Endothelial cell of umbilical vein (primary cell): ENCODE data around the gene RABEP1. TPM values are rescaled to one million over a fixed set of nuclear protein-coding genes. Genes with fewer than 3 reads are reported as not detected.
"Not testable (repeated sequence)": the region's sequence is repeated elsewhere in the genome, so short reads cannot be mapped to it uniquely, and the experiment has no call there.

Experiments
- Bru-seq: library from RNA; stranded (reverse); fragments of 400-500 nt; gene quantifications from one replicate; lab custom pipeline; 2021; lab: Mats Ljungman, UMichigan
- BruChase-seq, 2 experiments: library from RNA; stranded (reverse); fragments of 400-500 nt; gene quantifications; one replicate each; lab custom pipeline; 2021; lab: Mats Ljungman, UMichigan
- BruUV-seq: library from RNA; stranded (reverse); fragments of 400-500 nt; replicated peaks from 2 replicates; lab custom pipeline; 2021; lab: Mats Ljungman, UMichigan
- CTCF ChIA-PET: fragments of 300-600, 350-600 bp; sonication (Branson Sonifier 250); formaldehyde crosslinking; loops from one replicate; lab custom pipeline; 2021; ENCODE audit warnings: antibody characterized with exemption, inconsistent platforms; lab: Charles Lee
- POLR2A ChIA-PET: fragments of 300-600, 350-600 bp; sonication (Branson Sonifier 250); formaldehyde crosslinking; loops from one replicate; lab custom pipeline; 2021; ENCODE audit warnings: antibody characterized with exemption, inconsistent platforms; lab: Charles Lee
- DNase-seq: peaks from one replicate; pipeline ENCODE4 v3.0.0-alpha.2; 2011; ENCODE audit warnings: low read depth, low spot score
- FAIRE-seq: peaks from 2 replicates; lab custom pipeline; 2011; peaks lifted over from hg19 to GRCh38; lab: Jason Lieb, UNC
- H2AFZ ChIP-seq: 2 replicates; pipeline ENCODE4 v1.6.0; 2012; ENCODE audit warnings: low read depth, low read length, control low read depth, inconsistent platforms
- H3K27ac ChIP-seq: 2 replicates; pipeline ENCODE4 v1.5.1; 2011; ENCODE audit warnings: low read depth, mild to moderate bottlenecking, control low read depth, low read length, moderate library complexity; ENCODE audit not compliant: insufficient read depth
- H3K27me3 ChIP-seq, 2 experiments: 2 replicates each; pipeline versions ENCODE4 v1.6.0 to v1.6.1; 2011; ENCODE audit warnings: low read length in 2 of 2, mixed read lengths in 1 of 2; ENCODE audit not compliant: control insufficient read depth in 2 of 2, insufficient read depth in 2 of 2
- H3K36me3 ChIP-seq, 2 experiments: 2 replicates in 1 of 2; 3 replicates in 1 of 2; pipeline ENCODE4 v1.5.1; 2011; ENCODE audit warnings: low read length in 2 of 2, mild to moderate bottlenecking in 1 of 2, moderate library complexity in 1 of 2; ENCODE audit not compliant: control insufficient read depth in 2 of 2, insufficient read depth in 2 of 2; ENCODE audit errors: extremely low read depth in 1 of 2
- H3K4me1 ChIP-seq: 3 replicates; pipeline ENCODE4 v1.5.1; 2011; ENCODE audit warnings: mild to moderate bottlenecking, low read length; ENCODE audit not compliant: control insufficient read depth, insufficient read depth; ENCODE audit errors: extremely low read depth
- H3K4me2 ChIP-seq: 2 replicates; pipeline ENCODE4 v1.6.1; 2011; ENCODE audit warnings: low read length, control low read depth, mixed read lengths; ENCODE audit not compliant: insufficient read depth
- H3K4me3 ChIP-seq, 3 experiments: fragments of 200-600 bp in 1 of 3; sonication (generic), shearing (Covaris generic) in 1 of 3; replicated peaks in 1 of 3; 2 replicates each; pipeline ENCODE4 v1.5.1; 2011 to 2016; ENCODE audit warnings: control low read depth in 3 of 3, low read length in 3 of 3, mild to moderate bottlenecking in 2 of 3, inconsistent platforms in 1 of 3, low read depth in 1 of 3, moderate library complexity in 1 of 3; ENCODE audit not compliant: insufficient read depth in 1 of 3
- H3K79me2 ChIP-seq: 2 replicates; pipeline ENCODE4 v1.6.0; 2012; ENCODE audit warnings: low read length, inconsistent platforms; ENCODE audit not compliant: control insufficient read depth, insufficient read depth
- H3K9ac ChIP-seq: replicated peaks from 2 replicates; pipeline ENCODE3; 2011; ENCODE audit warnings: low read length, control low read depth; ENCODE audit not compliant: insufficient read depth; ENCODE audit errors: extremely low read depth
- H3K9me1 ChIP-seq: replicated peaks from 3 replicates; pipeline ENCODE4 v1.6.0; 2011; ENCODE audit warnings: mild to moderate bottlenecking, low read length; ENCODE audit not compliant: control insufficient read depth, insufficient read depth; ENCODE audit errors: extremely low read depth
- H3K9me3 ChIP-seq: replicated peaks from 2 replicates; pipeline ENCODE4 v1.5.1; 2012; ENCODE audit warnings: low read length, inconsistent platforms; ENCODE audit not compliant: control insufficient read depth, insufficient read depth
- H4K20me1 ChIP-seq: replicated peaks from 2 replicates; pipeline ENCODE3; 2011; ENCODE audit warnings: mild to moderate bottlenecking, low read length; ENCODE audit not compliant: control insufficient read depth, insufficient read depth; ENCODE audit errors: extremely low read depth
- EZH2 ChIP-seq: IDR thresholded peaks from 2 replicates; pipeline ENCODE4 v1.6.1; 2012; ENCODE audit warnings: borderline replicate concordance, low read depth, mild to moderate bottlenecking, moderate library complexity, low read length, inconsistent platforms; ENCODE audit not compliant: severe bottlenecking
- MAX ChIP-seq: IDR thresholded peaks from 2 replicates; pipeline ENCODE4 v1.6.1; 2011; ENCODE audit not compliant: insufficient read depth, insufficient read length
- POLR2A ChIP-seq: IDR thresholded peaks from 2 replicates; pipeline ENCODE4 v1.6.1; 2012; ENCODE audit warnings: low read depth, mild to moderate bottlenecking, control low read depth, low read length
- POLR2AphosphoS5 ChIP-seq: IDR thresholded peaks from 2 replicates; pipeline ENCODE4 v1.6.1; 2012; ENCODE audit warnings: low read depth, mild to moderate bottlenecking, control low read depth, low read length, moderate library complexity; ENCODE audit not compliant: insufficient read depth
- dilution Hi-C: fragments of 300-500 bp; cut with MboI; formaldehyde crosslinking; loops from one replicate; pipeline ENCODE4 v1.15.0; 2019; ENCODE audit warnings: low sequenced_read_pairs; ENCODE audit not compliant: extremely low pct_ligation_motif_present
- intact Hi-C: fragments of 100-400 bp; cut with micrococcal nuclease; formaldehyde crosslinking; loops from one replicate; pipeline ENCODE4 v1.10.0; 2022
- long read RNA-seq: library from polyadenylated mRNA; stranded (forward); transcript quantifications from one replicate; pipeline ENCODE4 v2.0.0, GENCODE V29; 2021
- polyA minus RNA-seq, 3 experiments: library from RNA; depleted of rRNA, polyadenylated mRNA; stranded (reverse); fragments of >200 nt; gene quantifications; 1 replicate in 1 of 3; 2 replicates in 2 of 3; pipeline ENCODE4 v1.2.3, GENCODE V29; 2011
- polyA plus RNA-seq, 4 experiments: library from polyadenylated mRNA; depleted of rRNA in 3 of 4; stranded (reverse) in 3 of 4; unstranded in 1 of 4; fragments of >200 nt; gene quantifications; 2 replicates each; pipeline versions ENCODE4 v1.2.1 to v1.2.3, GENCODE V29; 2011 to 2012; ENCODE audit warnings: missing spikeins in 1 of 4
- total RNA-seq: library from RNA; stranded (reverse); gene quantifications from 2 replicates; pipeline ENCODE4 v1.2.3, GENCODE V29; 2021

RABEP1 gene
- 54.8 and 55.3 TPM in 2 replicates for total RNA-seq
- 8.9 and 10.1 TPM in 2 replicates for polyA plus RNA-seq
- polyA plus RNA-seq (2011; cell fraction: cytosol; rRNA removed), result 16.4 and 16.8 TPM in 2 replicates
- 30.4 and 33.1 TPM in 2 replicates for polyA plus RNA-seq (2011; cell fraction: nucleus; rRNA removed)
- 46.0 and 53.1 TPM in 2 replicates for polyA plus RNA-seq (2012)
- polyA minus RNA-seq, result 54.2 and 59.0 TPM in 2 replicates
- 26.2 TPM for polyA minus RNA-seq (2011; cell fraction: cytosol; rRNA and poly(A)+ RNA removed)
- polyA minus RNA-seq (2011; cell fraction: nucleus; rRNA and poly(A)+ RNA removed), result 33.3 and 38.3 TPM in 2 replicates
- Bru-seq, nascent RNA, result percentile 84 among the genes with signal in this experiment
- percentile 84 among the genes with signal in this experiment for BruChase-seq, experiment 1, labeled RNA remaining after a 6-hour chase
- BruChase-seq, experiment 2, labeled RNA remaining after a 2-hour chase, result percentile 83 among the genes with signal in this experiment
- long read RNA-seq, full-length matches to known transcripts, result 56 of 117 reads
- long read RNA-seq, partial matches to known transcripts, result 20 of 117 reads
- long read RNA-seq, other reads (novel, unspliced or antisense), result 41 of 117 reads

DNA sequence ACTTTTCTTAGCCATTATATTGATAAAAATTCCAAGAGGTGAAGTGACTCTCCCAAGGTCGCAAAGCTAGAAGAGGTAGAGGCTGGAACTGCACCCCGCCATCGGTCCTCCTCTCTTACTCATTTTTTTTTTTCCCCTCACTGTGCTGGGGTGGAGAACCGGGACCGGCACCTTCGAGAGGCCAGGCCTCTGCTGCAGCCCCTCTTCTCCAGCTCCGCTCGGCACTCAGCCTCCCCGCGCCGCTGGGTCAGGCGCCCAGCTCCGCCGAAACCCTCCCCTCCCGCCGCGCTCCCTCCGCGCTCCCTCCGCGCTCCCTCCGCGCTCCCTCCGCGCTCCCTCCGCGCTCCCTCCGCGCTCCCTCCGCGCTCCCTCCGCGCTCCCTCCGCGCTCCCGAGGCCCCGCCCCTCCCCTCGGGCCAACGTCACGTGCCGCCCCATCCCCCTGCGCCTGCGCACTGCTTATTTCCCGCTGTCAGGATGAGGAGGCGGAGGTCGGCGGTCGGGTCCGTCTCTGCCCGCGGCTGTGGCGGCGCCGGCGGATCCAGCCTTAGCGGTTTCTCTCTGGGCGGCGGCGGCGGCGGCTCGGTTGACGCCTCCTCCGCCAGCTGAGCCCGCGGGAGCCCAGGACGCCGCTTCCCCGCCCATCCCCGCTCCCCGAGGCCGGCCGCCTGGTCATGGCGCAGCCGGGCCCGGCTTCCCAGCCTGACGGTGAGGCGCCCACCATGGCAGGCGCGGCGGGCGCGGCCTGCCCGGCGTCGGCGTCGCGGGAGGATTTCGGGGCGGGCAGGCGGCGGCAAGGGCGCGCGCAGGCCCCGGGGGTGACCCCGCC lies at the start of gene RABEP1:
RABEP1 (plus strand) TSS at position 471 of the 828 bp plus-strand sequence; CDS start at position 674, 203 bp downstream.
- H4K20me1 ChIP-seq, result no peaks in the 10 kb centered on the region
- H3K4me1 ChIP-seq, result peaks cover 25% of the 10 kb centered on the region
- no peaks in the 10 kb centered on the region for H3K36me3 ChIP-seq
- no peaks in the 10 kb centered on the region for H3K9me3 ChIP-seq
- ChIA-PET POLR2A (interaction anchor here (0.6 kb wide), 1 partner anchor 71 kb away, joined by 3 read pairs; no protein-coding TSS in a partner anchor), CTCF (interaction anchor here (0.9 to 1.1 kb wide), 2 partner anchors 16 to 25 kb away, joined by 4 to 7 read pairs; no protein-coding TSS in a partner anchor)
- H3K27me3 ChIP-seq, result peaks cover 0 to 2% of the 10 kb centered on the region in 2 experiments
- TF ChIP-seq POLR2AphosphoS5, result peak; percentile 75
- TF ChIP-seq MAX, result peak; percentile 91
- TF ChIP-seq POLR2A, result peak; percentile 82
- no peak for TF ChIP-seq EZH2
- peak; percentile 80 for FAIRE-seq
- peak within 1 kb of the TSS; percentile 95 for H2AFZ ChIP-seq
- BruUV-seq, result no TSS peak
- no peaks in the 10 kb centered on the region for H3K9me1 ChIP-seq
- peak within 1 kb of the TSS; percentile 80 for H3K9ac ChIP-seq
- intact Hi-C loops (loop anchor here (5.0 kb wide), 1 partner anchor 135 kb away; the partner anchor contains the start of gene NUP88), dilution Hi-C loops (no loop called here)
- H3K4me2 ChIP-seq, result peak within 1 kb of the TSS; percentile 88
- H3K27ac ChIP-seq, result peak within 1 kb of the TSS; percentile 69
- peak; percentile 86 for DNase-seq
- H3K79me2 ChIP-seq, result peaks cover 48% of the 10 kb centered on the region
- peak within 1 kb of the TSS; percentile 78 to 86 (median 80) for H3K4me3 ChIP-seq

- H3K4me3 ChIP-seq, H3K4me2 ChIP-seq, intact Hi-C loops, H3K9me1 ChIP-seq, H4K20me1 ChIP-seq, H2AFZ ChIP-seq, H3K9ac ChIP-seq, H3K27me3 ChIP-seq, POLR2A ChIA-PET, H3K9me3 ChIP-seq, H3K36me3 ChIP-seq, H3K27ac ChIP-seq, DNase-seq, H3K4me1 ChIP-seq, dilution Hi-C loops, H3K79me2 ChIP-seq, CTCF ChIA-PET, FAIRE-seq, BruUV-seq: not testable (repeated sequence)
Measured at GRCh38 chr17:5233492-5233891, 48.6 kb upstream of the RABEP1 start.
